Daoy (cell line): ENCODE measurements around the gene TNPO2. TPM values are rescaled to one million over a fixed set of nuclear protein-coding genes. Genes with fewer than 3 reads are reported as not detected.

Experiments used
- total RNA-seq: library from RNA; depleted of rRNA; stranded (reverse); fragments of >200 nt; shearing (Covaris generic); gene quantifications from 2 replicates; pipeline ENCODE4 v1.2.3, GENCODE V29; 2014; rRNA removed

TNPO2 gene
- total RNA-seq, 1 experiment from 2014 or later, result 18.2 TPM

Other genes with a start within 250 kb of the TNPO2 start
- gene ZNF709, start 239.1 kb downstream of the TNPO2 start, total RNA-seq, result 0.27 and 0.80 TPM in 2 replicates
- gene ZNF564, start 172.4 kb downstream of the TNPO2 start, total RNA-seq, result 3.1 and 6.5 TPM in 2 replicates
- gene ZNF490, start 113.1 kb downstream of the TNPO2 start, total RNA-seq, result 3.5 and 4.5 TPM in 2 replicates
- 9.0 and 11.9 TPM in 2 replicates for gene ZNF791, start 113.0 kb downstream of the TNPO2 start, total RNA-seq
- gene MAN2B1, start 57.2 kb downstream of the TNPO2 start, total RNA-seq, result 18.0 and 20.7 TPM in 2 replicates
- gene WDR83, start 57.1 kb downstream of the TNPO2 start, total RNA-seq, result 9.0 and 10.6 TPM in 2 replicates
- gene DHPS, start 42.1 kb downstream of the TNPO2 start, total RNA-seq, result 105 and 132 TPM in 2 replicates
- not detected in 2 replicates for gene GNG14, start 35.9 kb downstream of the TNPO2 start, total RNA-seq
- gene FBXW9, start 27.3 kb downstream of the TNPO2 start, total RNA-seq, result 14.2 and 14.6 TPM in 2 replicates
- gene TRIR, start 10.8 kb upstream of the TNPO2 start, total RNA-seq, result 274 and 313 TPM in 2 replicates
- gene GET3, start 13.6 kb upstream of the TNPO2 start, total RNA-seq, result 78.9 and 111 TPM in 2 replicates
- gene BEST2, start 27.9 kb upstream of the TNPO2 start, total RNA-seq, result not detected in 2 replicates
- 5.1 and 11.0 TPM in 2 replicates for gene HOOK2, start 51.6 kb upstream of the TNPO2 start, total RNA-seq
- gene JUNB, start 67.6 kb upstream of the TNPO2 start, total RNA-seq, result 61.6 and 66.6 TPM in 2 replicates
- gene PRDX2, start 77.9 kb upstream of the TNPO2 start, total RNA-seq, result 81.7 and 99.3 TPM in 2 replicates
- not detected in 2 replicates for gene THSD8, start 78.1 kb upstream of the TNPO2 start, total RNA-seq
- 75.8 and 76.9 TPM in 2 replicates for gene RNASEH2A, start 82.7 kb upstream of the TNPO2 start, total RNA-seq
- gene RTBDN, start 110.6 kb upstream of the TNPO2 start, total RNA-seq, result not detected in 2 replicates
- gene MAST1, start 114.6 kb upstream of the TNPO2 start, total RNA-seq, result 0.11 and 0.57 TPM in 2 replicates
- 13.7 and 19.3 TPM in 2 replicates for gene DNASE2, start 157.5 kb upstream of the TNPO2 start, total RNA-seq
- gene KLF1, start 163.3 kb upstream of the TNPO2 start, total RNA-seq, result not detected in 2 replicates
- 47.0 and 91.3 TPM in 2 replicates for gene GCDH, start 167.2 kb upstream of the TNPO2 start, total RNA-seq
- 0.63 TPM in 1 of 2 replicates, not detected in the other for gene SYCE2, start 195.4 kb upstream of the TNPO2 start, total RNA-seq
- 105 and 122 TPM in 2 replicates for gene FARSA, start 209.8 kb upstream of the TNPO2 start, total RNA-seq
- 961 and 1,048 TPM in 2 replicates for gene CALR, start 214.7 kb upstream of the TNPO2 start, total RNA-seq
- 125 and 151 TPM in 2 replicates for gene RAD23A, start 221.9 kb upstream of the TNPO2 start, total RNA-seq
- 75.8 and 80.8 TPM in 2 replicates for gene GADD45GIP1, start 233.3 kb upstream of the TNPO2 start, total RNA-seq
- gene DAND5, start 245.6 kb upstream of the TNPO2 start, total RNA-seq, result not detected in 2 replicates